ENCODE measurements around the gene KIF5C.

KIF5C gene

DNA sequence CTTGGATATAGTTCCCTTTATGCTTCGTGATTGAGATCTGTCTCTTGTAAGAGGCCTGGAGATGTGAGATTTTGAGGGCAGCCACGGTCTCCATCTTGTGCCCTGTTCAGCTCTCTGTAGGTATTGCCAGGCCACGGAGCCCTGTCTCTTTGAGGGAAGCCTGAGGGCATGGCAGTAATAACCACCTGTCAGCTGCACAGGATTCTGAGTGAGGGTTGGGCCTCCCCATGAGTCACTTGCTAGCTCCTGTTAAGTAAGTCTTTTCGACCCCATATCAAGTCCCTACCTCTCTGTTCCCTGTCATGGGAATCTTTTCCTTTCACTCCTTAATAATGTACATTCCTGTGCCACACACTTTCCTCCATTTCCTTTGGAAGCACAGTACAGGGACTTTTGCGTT, 183.9 kb downstream of the KIF5C start:
- no peak for TF ChIP-seq HOXC10 (CRISPR knock-in tag; IDR thresholded peaks at IDR 0.05)
- 0 out of 2 replicates have a peak, but pooled peaks have one; percentile 16 for TF ChIP-seq SP7 (tag by site-specific recombination; IDR thresholded peaks at IDR 0.05)
- no peak for TF ChIP-seq ZNF529 (tag by site-specific recombination; IDR thresholded peaks at IDR 0.05; ENCODE audit: insufficient replicate concordance)
- TF ChIP-seq, protein P1, sequence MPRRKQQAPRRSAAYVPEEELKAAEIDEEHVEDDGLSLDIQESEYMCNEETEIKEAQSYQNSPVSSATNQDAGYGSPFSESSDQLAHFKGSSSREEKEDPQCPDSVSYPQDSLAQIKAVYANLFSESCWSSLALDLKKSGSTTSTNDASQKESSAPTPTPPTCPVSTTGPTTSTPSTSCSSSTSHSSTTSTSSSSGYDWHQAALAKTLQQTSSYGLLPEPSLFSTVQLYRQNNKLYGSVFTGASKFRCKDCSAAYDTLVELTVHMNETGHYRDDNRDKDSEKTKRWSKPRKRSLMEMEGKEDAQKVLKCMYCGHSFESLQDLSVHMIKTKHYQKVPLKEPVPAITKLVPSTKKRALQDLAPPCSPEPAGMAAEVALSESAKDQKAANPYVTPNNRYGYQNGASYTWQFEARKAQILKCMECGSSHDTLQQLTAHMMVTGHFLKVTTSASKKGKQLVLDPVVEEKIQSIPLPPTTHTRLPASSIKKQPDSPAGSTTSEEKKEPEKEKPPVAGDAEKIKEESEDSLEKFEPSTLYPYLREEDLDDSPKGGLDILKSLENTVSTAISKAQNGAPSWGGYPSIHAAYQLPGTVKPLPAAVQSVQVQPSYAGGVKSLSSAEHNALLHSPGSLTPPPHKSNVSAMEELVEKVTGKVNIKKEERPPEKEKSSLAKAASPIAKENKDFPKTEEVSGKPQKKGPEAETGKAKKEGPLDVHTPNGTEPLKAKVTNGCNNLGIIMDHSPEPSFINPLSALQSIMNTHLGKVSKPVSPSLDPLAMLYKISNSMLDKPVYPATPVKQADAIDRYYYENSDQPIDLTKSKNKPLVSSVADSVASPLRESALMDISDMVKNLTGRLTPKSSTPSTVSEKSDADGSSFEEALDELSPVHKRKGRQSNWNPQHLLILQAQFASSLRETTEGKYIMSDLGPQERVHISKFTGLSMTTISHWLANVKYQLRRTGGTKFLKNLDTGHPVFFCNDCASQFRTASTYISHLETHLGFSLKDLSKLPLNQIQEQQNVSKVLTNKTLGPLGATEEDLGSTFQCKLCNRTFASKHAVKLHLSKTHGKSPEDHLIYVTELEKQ (tag by site-specific recombination; IDR thresholded peaks at IDR 0.05; ENCODE audit: borderline replicate concordance), result no peak
- TF ChIP-seq ZFP69B (tag by site-specific recombination; IDR thresholded peaks at IDR 0.05), result no peak
- peak; percentile 48; the same call in 1 of the 2 replicates for TF ChIP-seq SCRT2 (tag by site-specific recombination; IDR thresholded peaks at IDR 0.05)
- TF ChIP-seq ZNF777 (tag by site-specific recombination; IDR thresholded peaks at IDR 0.05; ENCODE audit: borderline replicate concordance), result no peak
- TF ChIP-seq, protein P2, sequence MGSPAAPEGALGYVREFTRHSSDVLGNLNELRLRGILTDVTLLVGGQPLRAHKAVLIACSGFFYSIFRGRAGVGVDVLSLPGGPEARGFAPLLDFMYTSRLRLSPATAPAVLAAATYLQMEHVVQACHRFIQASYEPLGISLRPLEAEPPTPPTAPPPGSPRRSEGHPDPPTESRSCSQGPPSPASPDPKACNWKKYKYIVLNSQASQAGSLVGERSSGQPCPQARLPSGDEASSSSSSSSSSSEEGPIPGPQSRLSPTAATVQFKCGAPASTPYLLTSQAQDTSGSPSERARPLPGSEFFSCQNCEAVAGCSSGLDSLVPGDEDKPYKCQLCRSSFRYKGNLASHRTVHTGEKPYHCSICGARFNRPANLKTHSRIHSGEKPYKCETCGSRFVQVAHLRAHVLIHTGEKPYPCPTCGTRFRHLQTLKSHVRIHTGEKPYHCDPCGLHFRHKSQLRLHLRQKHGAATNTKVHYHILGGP (tag by site-specific recombination; IDR thresholded peaks at IDR 0.05), result no peak
- TF ChIP-seq ZNF747 (tag by site-specific recombination; IDR thresholded peaks at IDR 0.05), result no peak
- ChIA-PET CTCF (interaction anchor here (0.5 to 1.0 kb wide), 2 partner anchors 270 to 499 kb away, joined by 3 read pairs; no protein-coding TSS in a partner anchor), POLR2A (no interaction called here)
- Histone ChIP-seq H3K4me1 (ENCODE audit: control insufficient read depth, insufficient read depth, low read length) (peaks cover 14% of the 10 kb centered on the region), H3K9me3 (ENCODE audit: control insufficient read depth, insufficient read depth, low read depth, low read length) (no peaks in the 10 kb centered on the region), H3K4me3 (ENCODE audit: low read depth, low read length) (no peak overlapping the region), H3K27ac (ENCODE audit: extremely low read depth, low read depth, low read length) (no peak overlapping the region), H3K36me3 (ENCODE audit: control insufficient read depth in 2 of 2, insufficient read depth in 1 of 2, low read length in 2 of 2) (no peaks in the 10 kb centered on the region)

DNA sequence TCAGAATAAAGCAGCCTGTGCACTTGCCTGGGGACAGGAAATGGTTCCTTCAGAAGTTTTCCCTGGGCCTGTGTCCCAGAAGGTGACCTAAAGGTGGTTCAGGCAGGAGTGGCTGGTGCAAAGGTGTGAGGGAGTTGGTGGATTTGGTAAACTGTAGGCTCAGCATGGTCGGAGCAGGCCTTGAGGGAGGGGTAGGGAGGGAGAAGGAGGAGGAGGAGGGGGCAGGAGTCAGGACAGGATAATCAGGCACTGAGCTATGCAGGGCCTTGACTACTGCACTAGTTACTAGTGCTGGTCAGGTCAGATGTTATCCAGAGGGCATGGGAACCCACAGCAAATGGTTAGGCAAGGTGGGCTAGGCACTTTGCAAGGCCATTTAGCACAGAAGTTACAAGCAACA, 184.8 kb downstream of the KIF5C start:
- ChIA-PET CTCF (interaction anchor here (1.0 kb wide), 1 partner anchor 269 kb away, joined by 3 read pairs; no protein-coding TSS in a partner anchor), POLR2A (no interaction called here)
- Histone ChIP-seq H3K27ac (ENCODE audit: extremely low read depth, low read depth, low read length) (no peak overlapping the region), H3K36me3 (ENCODE audit: control insufficient read depth in 2 of 2, insufficient read depth in 1 of 2, low read length in 2 of 2) (no peaks in the 10 kb centered on the region), H3K9me3 (ENCODE audit: control insufficient read depth, insufficient read depth, low read depth, low read length) (no peaks in the 10 kb centered on the region), H3K4me1 (ENCODE audit: control insufficient read depth, insufficient read depth, low read length) (peaks cover 20% of the 10 kb centered on the region), H3K4me3 (ENCODE audit: low read depth, low read length) (no peak overlapping the region)
- TF ChIP-seq ZSCAN23 (tag by site-specific recombination; IDR thresholded peaks at IDR 0.05), result no peak
- TF ChIP-seq, protein P2 (tag by site-specific recombination; IDR thresholded peaks at IDR 0.05), result no peak

DNA sequence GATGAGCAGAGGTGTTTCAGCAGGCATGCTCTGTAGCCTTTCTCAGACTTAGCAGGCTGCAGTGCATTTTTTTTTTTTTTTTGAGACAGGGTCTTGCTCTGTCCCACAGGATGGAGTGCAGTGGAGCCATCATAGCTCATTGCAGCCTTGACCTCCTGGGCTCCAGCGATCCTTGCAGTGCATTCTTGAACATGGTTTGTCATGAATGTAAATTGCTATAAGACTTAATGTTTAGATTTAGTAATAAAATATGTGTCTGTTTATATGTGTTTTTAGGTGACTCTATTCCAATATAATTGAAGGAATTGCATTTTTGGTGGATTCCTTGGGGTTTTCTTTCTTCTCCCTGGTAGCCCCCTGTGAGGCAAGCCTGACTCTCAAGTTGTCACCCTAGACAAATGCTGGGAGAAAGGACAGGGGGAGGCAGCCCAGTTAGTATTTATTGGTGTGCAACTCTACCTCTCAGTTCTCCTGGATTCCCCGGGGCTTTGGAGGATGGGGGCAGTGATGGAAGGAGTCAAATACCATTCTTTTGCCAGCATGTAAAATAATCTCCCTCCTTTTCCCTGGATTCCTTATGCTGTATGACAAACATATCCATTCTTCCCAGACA, 186.2 kb downstream of the KIF5C start:
- POLR2A ChIA-PET, result interaction anchor here (1.0 kb wide), 1 partner anchor 59 kb away, joined by 3 read pairs; no protein-coding TSS in a partner anchor
- no peak overlapping the region for H3K27ac ChIP-seq (ENCODE audit: extremely low read depth, low read depth, low read length)
- TF ChIP-seq ZNF16 (tag by site-specific recombination; IDR thresholded peaks at IDR 0.05; ENCODE audit: low read depth) (no peak), KLF8 (tag by site-specific recombination; IDR thresholded peaks at IDR 0.05) (no peak), ZNF621 (tag by site-specific recombination; IDR thresholded peaks at IDR 0.05) (no peak), MZF1 (tag by site-specific recombination; IDR thresholded peaks at IDR 0.05; ENCODE audit: borderline replicate concordance) (no peak), ZNF701 (tag by site-specific recombination; IDR thresholded peaks at IDR 0.05) (no peak), ZNF184 (tag by site-specific recombination; IDR thresholded peaks at IDR 0.05) (no peak), ZNF677 (tag by site-specific recombination; IDR thresholded peaks at IDR 0.05) (no peak), ZNF747 (tag by site-specific recombination; IDR thresholded peaks at IDR 0.05) (no peak)
- TF ChIP-seq, protein P3, sequence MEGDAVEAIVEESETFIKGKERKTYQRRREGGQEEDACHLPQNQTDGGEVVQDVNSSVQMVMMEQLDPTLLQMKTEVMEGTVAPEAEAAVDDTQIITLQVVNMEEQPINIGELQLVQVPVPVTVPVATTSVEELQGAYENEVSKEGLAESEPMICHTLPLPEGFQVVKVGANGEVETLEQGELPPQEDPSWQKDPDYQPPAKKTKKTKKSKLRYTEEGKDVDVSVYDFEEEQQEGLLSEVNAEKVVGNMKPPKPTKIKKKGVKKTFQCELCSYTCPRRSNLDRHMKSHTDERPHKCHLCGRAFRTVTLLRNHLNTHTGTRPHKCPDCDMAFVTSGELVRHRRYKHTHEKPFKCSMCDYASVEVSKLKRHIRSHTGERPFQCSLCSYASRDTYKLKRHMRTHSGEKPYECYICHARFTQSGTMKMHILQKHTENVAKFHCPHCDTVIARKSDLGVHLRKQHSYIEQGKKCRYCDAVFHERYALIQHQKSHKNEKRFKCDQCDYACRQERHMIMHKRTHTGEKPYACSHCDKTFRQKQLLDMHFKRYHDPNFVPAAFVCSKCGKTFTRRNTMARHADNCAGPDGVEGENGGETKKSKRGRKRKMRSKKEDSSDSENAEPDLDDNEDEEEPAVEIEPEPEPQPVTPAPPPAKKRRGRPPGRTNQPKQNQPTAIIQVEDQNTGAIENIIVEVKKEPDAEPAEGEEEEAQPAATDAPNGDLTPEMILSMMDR (tag by site-specific recombination; IDR thresholded peaks at IDR 0.05), result no peak
- no peaks in the 10 kb centered on the region for H3K36me3 ChIP-seq (ENCODE audit: control insufficient read depth in 2 of 2, insufficient read depth in 1 of 2, low read length in 2 of 2)
- no peak overlapping the region for H3K4me3 ChIP-seq (ENCODE audit: low read depth, low read length)
- CTCF ChIA-PET, result no interaction called here
- H3K9me3 ChIP-seq (ENCODE audit: control insufficient read depth, insufficient read depth, low read depth, low read length), result no peaks in the 10 kb centered on the region
- peaks cover 27% of the 10 kb centered on the region for H3K4me1 ChIP-seq (ENCODE audit: control insufficient read depth, insufficient read depth, low read length)
